PC-9 (cell line): ENCODE results near the gene ZNF384.

ENCODE experiments used
- EZH2 ChIP-seq: fragments of 200-600 bp; sonication (generic); IDR thresholded peaks from 2 replicates; pipeline ENCODE4 v1.8.0; 2017; ENCODE audit warnings: antibody characterized with exemption, low read depth
- TF ChIP-seq, protein P1 (sequence below): fragments of 200-600 bp; sonication (generic); conservative IDR thresholded peaks from 2 replicates; pipeline ENCODE4 v1.6.1; 2017; ENCODE audit warnings: mixed run types, antibody characterized with exemption, mild to moderate bottlenecking, moderate library complexity

DNA sequence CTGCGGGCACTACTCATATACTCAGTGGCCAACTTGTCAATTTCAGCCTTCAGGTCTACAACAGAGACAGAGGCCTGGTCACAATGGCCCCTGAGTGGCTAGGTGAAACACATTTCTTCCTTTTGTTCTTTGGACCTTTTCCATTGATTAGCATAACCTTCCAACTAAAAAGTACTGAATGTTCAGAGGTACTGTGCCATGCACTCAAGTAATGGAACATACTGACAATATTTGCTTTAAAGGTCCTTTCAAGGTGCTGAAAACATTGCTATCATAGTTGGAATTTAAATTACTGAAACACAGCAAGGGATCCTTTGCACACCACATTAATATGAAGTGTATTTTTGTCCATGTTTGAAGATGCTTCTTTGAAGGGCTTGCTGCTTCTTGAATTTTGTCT is 35.8 kb downstream of the ZNF384 start:
- TF ChIP-seq EZH2: no peak
- TF ChIP-seq, protein P1, sequence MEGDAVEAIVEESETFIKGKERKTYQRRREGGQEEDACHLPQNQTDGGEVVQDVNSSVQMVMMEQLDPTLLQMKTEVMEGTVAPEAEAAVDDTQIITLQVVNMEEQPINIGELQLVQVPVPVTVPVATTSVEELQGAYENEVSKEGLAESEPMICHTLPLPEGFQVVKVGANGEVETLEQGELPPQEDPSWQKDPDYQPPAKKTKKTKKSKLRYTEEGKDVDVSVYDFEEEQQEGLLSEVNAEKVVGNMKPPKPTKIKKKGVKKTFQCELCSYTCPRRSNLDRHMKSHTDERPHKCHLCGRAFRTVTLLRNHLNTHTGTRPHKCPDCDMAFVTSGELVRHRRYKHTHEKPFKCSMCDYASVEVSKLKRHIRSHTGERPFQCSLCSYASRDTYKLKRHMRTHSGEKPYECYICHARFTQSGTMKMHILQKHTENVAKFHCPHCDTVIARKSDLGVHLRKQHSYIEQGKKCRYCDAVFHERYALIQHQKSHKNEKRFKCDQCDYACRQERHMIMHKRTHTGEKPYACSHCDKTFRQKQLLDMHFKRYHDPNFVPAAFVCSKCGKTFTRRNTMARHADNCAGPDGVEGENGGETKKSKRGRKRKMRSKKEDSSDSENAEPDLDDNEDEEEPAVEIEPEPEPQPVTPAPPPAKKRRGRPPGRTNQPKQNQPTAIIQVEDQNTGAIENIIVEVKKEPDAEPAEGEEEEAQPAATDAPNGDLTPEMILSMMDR: no peak
